ENCODE results near the gene SLC1A3.

SLC1A3 gene

GRCh38 chr5:36600917-36601527 lies 5.4 kb upstream of the SLC1A3 start:
- DNase-seq = no peak

GRCh38 chr5:36602704-36603321 lies 3.6 kb upstream of the SLC1A3 start:
- no peak for DNase-seq

- DNase-seq = no peak
These were observed 1.2 kb upstream of the SLC1A3 start for GRCh38 chr5:36605241-36605640.

- no peak for DNase-seq
These were observed 374 bp upstream of the SLC1A3 start for GRCh38 chr5:36606036-36606427.

- no peak for DNase-seq
These were observed 737 bp downstream of the SLC1A3 start for GRCh38 chr5:36607114-36607571.

GRCh38 chr5:36607838-36608783 lies 1.7 kb downstream of the SLC1A3 start:
- no peak for DNase-seq

- DNase-seq = no peak
These were observed 4.2 kb downstream of the SLC1A3 start for GRCh38 chr5:36610621-36611020.

GRCh38 chr5:36611520-36612274 lies 5.3 kb downstream of the SLC1A3 start:
- DNase-seq = no peak

GRCh38 chr5:36613241-36613640 lies 6.8 kb downstream of the SLC1A3 start:
- DNase-seq = no peak

- no peak for DNase-seq
These were observed 7.6 kb downstream of the SLC1A3 start for GRCh38 chr5:36613771-36614656.

- DNase-seq = no peak
These were observed 8.4 kb downstream of the SLC1A3 start for GRCh38 chr5:36614657-36615308.

GRCh38 chr5:36619012-36619635 lies 12.7 kb downstream of the SLC1A3 start:
- DNase-seq = no peak

- DNase-seq = no peak
These were observed 15.6 kb downstream of the SLC1A3 start for GRCh38 chr5:36621985-36622384.

GRCh38 chr5:36623832-36624231 lies 17.4 kb downstream of the SLC1A3 start:
- no peak for DNase-seq

- DNase-seq = no peak
These were observed 17.9 kb downstream of the SLC1A3 start for GRCh38 chr5:36624277-36624676.

GRCh38 chr5:36628695-36629094 lies 22.3 kb downstream of the SLC1A3 start:
- DNase-seq = no peak

GRCh38 chr5:36629729-36630128 lies 23.3 kb downstream of the SLC1A3 start:
- DNase-seq = no peak

- no peak for DNase-seq
These were observed 24.1 kb downstream of the SLC1A3 start for GRCh38 chr5:36630201-36631145.

GRCh38 chr5:36631154-36631553 lies 24.7 kb downstream of the SLC1A3 start:
- no peak for DNase-seq
